ENCODE measurements around the gene KCNT1.

The KCNT1 gene

GRCh38 chr9:135835131-135835530, 133.1 kb downstream of the KCNT1 start:
- Histone ChIP-seq H3K23ac (ENCODE audit: low read depth, low read length, poor library complexity) (no peak overlapping the region), H3K4me1 (ENCODE audit: control insufficient read depth in 2 of 2, insufficient read depth in 1 of 2, low read depth in 1 of 2, low read length in 2 of 2) (no peaks in the 10 kb centered on the region), H3K18ac (ENCODE audit: low read length) (no peak overlapping the region), H3K4ac (ENCODE audit: low read length) (no peak overlapping the region), H2BK15ac (ENCODE audit: low read length) (no peak overlapping the region), H3K14ac (ENCODE audit: low read length) (no peak overlapping the region), H2BK5ac (ENCODE audit: low read length) (no peak overlapping the region), H2BK120ac (ENCODE audit: low read depth, low read length) (no peak overlapping the region), H4K91ac (ENCODE audit: low read depth, low read length, poor library complexity) (no peak overlapping the region), H3K79me1 (ENCODE audit: low read depth, low read length) (peaks cover 34% of the 10 kb centered on the region), H4K8ac (ENCODE audit: low read depth, low read length) (no peak overlapping the region), H2AK5ac (ENCODE audit: low read depth, low read length) (no peak overlapping the region), H3K9me3 (replicated peaks in 1 of 2; ENCODE audit: control insufficient read depth in 2 of 2, insufficient read depth in 1 of 2, low read depth in 1 of 2, low read length in 2 of 2) (peaks cover 2 to 3% of the 10 kb centered on the region in 2 donors), H3K9ac (ENCODE audit: low read depth, low read length, poor library complexity) (no peak overlapping the region), H3K36me3 (replicated peaks in 1 of 2; ENCODE audit: control insufficient read depth in 2 of 2, insufficient read depth in 2 of 2, low read length in 2 of 2) (peaks cover 24 to 54% of the 10 kb centered on the region in 2 donors), H3K27ac (replicated peaks; ENCODE audit: low read length) (no peak overlapping the region), H3K27me3 (ENCODE audit: control insufficient read depth in 3 of 3, insufficient read depth in 3 of 3, low read depth in 1 of 3, low read length in 3 of 3) (peaks cover 0 to 2% (median 0%) of the 10 kb centered on the region in 3 experiments), H2AFZ (ENCODE audit: low read length) (no peak overlapping the region), H3K4me3 (ENCODE audit: low read length in 2 of 2) (no peak overlapping the region), H3K4me2 (ENCODE audit: insufficient read depth, low read length, poor library complexity, severe bottlenecking) (no peak overlapping the region), H2BK12ac (ENCODE audit: low read length) (no peak overlapping the region)
- no CpG with 5 or more reads among the region's 10 CpGs for WGBS, 2 donors (ENCODE audit: extremely low coverage in 2 of 2, insufficient read length in 2 of 2, insufficient replicate concordance in 1 of 2)
- DNase-seq (ENCODE audit: low spot score), result no peak

DNA sequence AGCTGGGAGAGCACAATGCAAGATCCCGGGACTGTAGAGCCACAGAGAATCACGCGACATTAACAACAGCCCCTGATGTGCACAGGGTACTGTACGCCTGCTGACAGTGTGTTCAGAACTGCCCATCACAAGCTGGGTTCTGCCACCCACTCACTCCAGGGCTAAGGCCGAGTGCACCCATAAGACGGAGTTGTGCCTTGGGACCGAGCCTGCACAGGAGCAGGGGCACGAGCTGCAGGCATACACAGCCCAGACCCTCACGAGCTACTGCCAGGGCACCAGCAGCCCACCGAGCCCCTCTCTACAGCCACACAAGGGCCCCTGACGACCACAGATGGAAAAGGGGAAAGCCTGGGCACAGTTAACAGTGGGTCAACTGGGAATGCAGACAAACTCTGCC, 137.5 kb downstream of the KCNT1 start:
- H3K18ac ChIP-seq (ENCODE audit: low read length), result no peak overlapping the region
- no peak overlapping the region for H4K8ac ChIP-seq (ENCODE audit: low read depth, low read length)
- H3K4me3 ChIP-seq (ENCODE audit: low read length in 2 of 2), result no peak overlapping the region
- H3K4me2 ChIP-seq (ENCODE audit: insufficient read depth, low read length, poor library complexity, severe bottlenecking), result no peak overlapping the region
- no peak overlapping the region for H2BK5ac ChIP-seq (ENCODE audit: low read length)
- H3K9me3 ChIP-seq (replicated peaks in 1 of 2; ENCODE audit: control insufficient read depth in 2 of 2, insufficient read depth in 1 of 2, low read depth in 1 of 2, low read length in 2 of 2), result peaks cover 2 to 7% of the 10 kb centered on the region in 2 donors
- H3K36me3 ChIP-seq (replicated peaks in 1 of 2; ENCODE audit: control insufficient read depth in 2 of 2, insufficient read depth in 2 of 2, low read length in 2 of 2), result peaks cover 21 to 69% of the 10 kb centered on the region in 2 donors
- no peak overlapping the region for H3K27ac ChIP-seq (replicated peaks; ENCODE audit: low read length)
- peaks cover 0 to 7% of the 10 kb centered on the region in 2 donors for H3K4me1 ChIP-seq (ENCODE audit: control insufficient read depth in 2 of 2, insufficient read depth in 1 of 2, low read depth in 1 of 2, low read length in 2 of 2)
- DNase-seq (ENCODE audit: low spot score), result no peak
- no CpG with 5 or more reads among the region's 11 CpGs for WGBS, 2 donors (ENCODE audit: extremely low coverage in 2 of 2, insufficient read length in 2 of 2, insufficient replicate concordance in 1 of 2)
- peaks cover 39% of the 10 kb centered on the region for H3K79me1 ChIP-seq (ENCODE audit: low read depth, low read length)
- H3K27me3 ChIP-seq (ENCODE audit: control insufficient read depth in 3 of 3, insufficient read depth in 3 of 3, low read depth in 1 of 3, low read length in 3 of 3), result peaks cover 0 to 2% (median 0%) of the 10 kb centered on the region in 3 experiments
- no peak overlapping the region for H2BK12ac ChIP-seq (ENCODE audit: low read length)
- no peak overlapping the region for H3K9ac ChIP-seq (ENCODE audit: low read depth, low read length, poor library complexity)
- peak overlapping the region; percentile 4 for H3K23ac ChIP-seq (ENCODE audit: low read depth, low read length, poor library complexity)
- no peak overlapping the region for H2AFZ ChIP-seq (ENCODE audit: low read length)
- no peak overlapping the region for H4K91ac ChIP-seq (ENCODE audit: low read depth, low read length, poor library complexity)
- H2BK15ac ChIP-seq (ENCODE audit: low read length), result no peak overlapping the region
- peak overlapping the region; percentile 17 for H3K14ac ChIP-seq (ENCODE audit: low read length)
- no peak overlapping the region for H3K4ac ChIP-seq (ENCODE audit: low read length)
- no peak overlapping the region for H2BK120ac ChIP-seq (ENCODE audit: low read depth, low read length)
- no peak overlapping the region for H2AK5ac ChIP-seq (ENCODE audit: low read depth, low read length)

GRCh38 chr9:135840107-135840506, 138.1 kb downstream of the KCNT1 start:
- Histone ChIP-seq H2AK5ac (ENCODE audit: low read depth, low read length) (no peak overlapping the region), H3K9ac (ENCODE audit: low read depth, low read length, poor library complexity) (no peak overlapping the region), H3K4ac (ENCODE audit: low read length) (no peak overlapping the region), H2BK15ac (ENCODE audit: low read length) (no peak overlapping the region), H3K18ac (ENCODE audit: low read length) (peak overlapping the region; percentile 51), H2BK5ac (ENCODE audit: low read length) (no peak overlapping the region), H4K91ac (ENCODE audit: low read depth, low read length, poor library complexity) (no peak overlapping the region), H3K79me1 (ENCODE audit: low read depth, low read length) (peaks cover 34% of the 10 kb centered on the region), H2BK12ac (ENCODE audit: low read length) (no peak overlapping the region), H3K36me3 (replicated peaks in 1 of 2; ENCODE audit: control insufficient read depth in 2 of 2, insufficient read depth in 2 of 2, low read length in 2 of 2) (peaks cover 21 to 63% of the 10 kb centered on the region in 2 donors), H2AFZ (ENCODE audit: low read length) (no peak overlapping the region), H3K27me3 (ENCODE audit: control insufficient read depth in 3 of 3, insufficient read depth in 3 of 3, low read depth in 1 of 3, low read length in 3 of 3) (peaks cover 0 to 2% (median 0%) of the 10 kb centered on the region in 3 experiments), H3K9me3 (replicated peaks in 1 of 2; ENCODE audit: control insufficient read depth in 2 of 2, insufficient read depth in 1 of 2, low read depth in 1 of 2, low read length in 2 of 2) (peaks cover 2 to 6% of the 10 kb centered on the region in 2 donors), H3K4me1 (ENCODE audit: control insufficient read depth in 2 of 2, insufficient read depth in 1 of 2, low read depth in 1 of 2, low read length in 2 of 2) (peaks cover 0 to 7% of the 10 kb centered on the region in 2 donors), H3K4me3 (ENCODE audit: low read length in 2 of 2) (no peak overlapping the region), H3K14ac (ENCODE audit: low read length) (peak overlapping the region; percentile 17), H3K4me2 (ENCODE audit: insufficient read depth, low read length, poor library complexity, severe bottlenecking) (no peak overlapping the region), H3K27ac (replicated peaks; ENCODE audit: low read length) (no peak overlapping the region), H2BK120ac (ENCODE audit: low read depth, low read length) (no peak overlapping the region), H3K23ac (ENCODE audit: low read depth, low read length, poor library complexity) (peak overlapping the region; percentile 4), H4K8ac (ENCODE audit: low read depth, low read length) (no peak overlapping the region)
- no peak for DNase-seq (ENCODE audit: low spot score)
- WGBS, 2 donors (ENCODE audit: extremely low coverage in 2 of 2, insufficient read length in 2 of 2, insufficient replicate concordance in 1 of 2), result no CpG with 5 or more reads among the region's 9 CpGs

- H2BK5ac ChIP-seq (ENCODE audit: low read length), result no peak overlapping the region
- no peak overlapping the region for H3K4me3 ChIP-seq (ENCODE audit: low read length in 2 of 2)
- no peak overlapping the region for H4K91ac ChIP-seq (ENCODE audit: low read depth, low read length, poor library complexity)
- no peak overlapping the region for H2BK15ac ChIP-seq (ENCODE audit: low read length)
- no peak overlapping the region for H3K23ac ChIP-seq (ENCODE audit: low read depth, low read length, poor library complexity)
- H3K27me3 ChIP-seq (ENCODE audit: control insufficient read depth in 3 of 3, insufficient read depth in 3 of 3, low read depth in 1 of 3, low read length in 3 of 3), result peaks cover 0 to 2% (median 0%) of the 10 kb centered on the region in 3 experiments
- H3K79me1 ChIP-seq (ENCODE audit: low read depth, low read length), result peaks cover 34% of the 10 kb centered on the region
- no peak for DNase-seq (ENCODE audit: low spot score)
- no peak overlapping the region for H3K14ac ChIP-seq (ENCODE audit: low read length)
- no peak overlapping the region for H3K4me2 ChIP-seq (ENCODE audit: insufficient read depth, low read length, poor library complexity, severe bottlenecking)
- H3K18ac ChIP-seq (ENCODE audit: low read length), result no peak overlapping the region
- H3K9ac ChIP-seq (ENCODE audit: low read depth, low read length, poor library complexity), result no peak overlapping the region
- H2BK120ac ChIP-seq (ENCODE audit: low read depth, low read length), result no peak overlapping the region
- no peak overlapping the region for H2AK5ac ChIP-seq (ENCODE audit: low read depth, low read length)
- H3K27ac ChIP-seq (replicated peaks; ENCODE audit: low read length), result no peak overlapping the region
- H3K9me3 ChIP-seq (replicated peaks in 1 of 2; ENCODE audit: control insufficient read depth in 2 of 2, insufficient read depth in 1 of 2, low read depth in 1 of 2, low read length in 2 of 2), result peaks cover 2 to 6% of the 10 kb centered on the region in 2 donors
- H4K8ac ChIP-seq (ENCODE audit: low read depth, low read length), result no peak overlapping the region
- H3K4ac ChIP-seq (ENCODE audit: low read length), result no peak overlapping the region
- H3K4me1 ChIP-seq (ENCODE audit: control insufficient read depth in 2 of 2, insufficient read depth in 1 of 2, low read depth in 1 of 2, low read length in 2 of 2), result peaks cover 0 to 7% of the 10 kb centered on the region in 2 donors
- no peak overlapping the region for H2AFZ ChIP-seq (ENCODE audit: low read length)
- peaks cover 18 to 59% of the 10 kb centered on the region in 2 donors for H3K36me3 ChIP-seq (replicated peaks in 1 of 2; ENCODE audit: control insufficient read depth in 2 of 2, insufficient read depth in 2 of 2, low read length in 2 of 2)
- H2BK12ac ChIP-seq (ENCODE audit: low read length), result no peak overlapping the region
- no CpG with 5 or more reads among the region's 7 CpGs for WGBS, 2 donors (ENCODE audit: extremely low coverage in 2 of 2, insufficient read length in 2 of 2, insufficient replicate concordance in 1 of 2)
Measured at GRCh38 chr9:135840539-135840938, 138.6 kb downstream of the KCNT1 start.
